ENCODE data around the gene SIAH2. TPM values are rescaled to one million over a fixed set of nuclear protein-coding genes. Genes with fewer than 3 reads are reported as not detected.

The SIAH2 gene
- total RNA-seq, 2 experiments from 2014 or later = 67.1 to 68.8 TPM

Other genes starting within 250 kb of the SIAH2 start
- gene SERP1, start 216.7 kb downstream of the SIAH2 start, total RNA-seq = 100 to 1,000 TPM in 1 of 2 experiments, 10 to 100 TPM in 1; 95.9 to 105 TPM
- gene EIF2A, start 216.4 kb downstream of the SIAH2 start, total RNA-seq = 100 to 1,000 TPM; 133 to 135 TPM
- gene SELENOT, start 159.8 kb downstream of the SIAH2 start, total RNA-seq = 10 to 100 TPM; 68.4 to 71.2 TPM
- gene ERICH6, start 59.2 kb downstream of the SIAH2 start, total RNA-seq = not detected
- not detected for gene MINDY4B, start 142.3 kb upstream of the SIAH2 start, total RNA-seq
- not detected for gene CLRN1, start 209.6 kb upstream of the SIAH2 start, total RNA-seq